Caco-2 (cell line): ENCODE measurements around the gene PIP4K2A. TPM values are rescaled to one million over a fixed set of nuclear protein-coding genes. Genes with fewer than 3 reads are reported as not detected.
A peak's percentile ranks its signal among the peaks of the same experiment; 100 is the strongest.

Experiments used
- BruUV-seq: library from RNA; stranded (reverse); fragments of 400-500 nt; replicated peaks from 2 replicates; lab custom pipeline; 2021; lab: Mats Ljungman, UMichigan
- CTCF ChIA-PET: fragments of 300-600 bp; sonication (Branson Sonifier 250); formaldehyde crosslinking; loops from one replicate; lab custom pipeline; 2022; ENCODE audit warnings: antibody characterized with exemption; lab: Charles Lee
- POLR2A ChIA-PET: fragments of 300-600 bp; sonication (Branson Sonifier 250); formaldehyde crosslinking; loops from one replicate; lab custom pipeline; 2022; ENCODE audit warnings: antibody characterized with exemption; lab: Charles Lee
- DNase-seq, 2 experiments: peaks; one replicate each; pipeline versions ENCODE4 v3.0.0 to v3.0.0-alpha.2; 2020 to 2022
- H3K27me3 ChIP-seq: replicated peaks from 2 replicates; pipeline ENCODE4 v1.6.0; 2011; ENCODE audit warnings: low read length; ENCODE audit not compliant: control insufficient read depth, insufficient read depth
- H3K36me3 ChIP-seq: 2 replicates; pipeline ENCODE4 v1.5.1; 2011; ENCODE audit warnings: low read length; ENCODE audit not compliant: control insufficient read depth, insufficient read depth
- H3K4me1 ChIP-seq: fragments of 250-450 bp; sonication (Bioruptor Pico); 2 replicates; pipeline ENCODE4 v1.5.1; 2020; ENCODE audit warnings: mild to moderate bottlenecking
- H3K4me3 ChIP-seq: 2 replicates; pipeline ENCODE4 v1.5.1; 2011; ENCODE audit warnings: low read depth, mild to moderate bottlenecking, control low read depth, low read length
- H3K9me3 ChIP-seq: fragments of 250-450 bp; sonication (Bioruptor Pico); 2 replicates; pipeline ENCODE4 v1.5.1; 2020; ENCODE audit warnings: mild to moderate bottlenecking, moderate library complexity
- H3K27ac Mint-ChIP-seq: one replicate; pipeline ENCODE4 v1.8.0; 2022; ENCODE audit warnings: mixed read lengths; ENCODE audit not compliant: unreplicated experiment
- H3K27me3 Mint-ChIP-seq: one replicate; pipeline ENCODE4 v1.8.0; 2022; ENCODE audit warnings: mixed read lengths; ENCODE audit not compliant: insufficient read depth, unreplicated experiment
- H3K36me3 Mint-ChIP-seq: one replicate; pipeline ENCODE4 v1.8.0; 2022; ENCODE audit warnings: mild to moderate bottlenecking, mixed read lengths; ENCODE audit not compliant: insufficient read depth, unreplicated experiment
- H3K4me1 Mint-ChIP-seq: one replicate; pipeline ENCODE4 v1.8.0; 2022; ENCODE audit warnings: low read depth, mixed read lengths; ENCODE audit not compliant: unreplicated experiment
- H3K4me3 Mint-ChIP-seq: one replicate; pipeline ENCODE4 v1.8.0; 2022; ENCODE audit warnings: mild to moderate bottlenecking, moderate library complexity, mixed read lengths; ENCODE audit not compliant: unreplicated experiment
- H3K9me3 Mint-ChIP-seq: one replicate; pipeline ENCODE4 v1.8.0; 2022; ENCODE audit warnings: mixed read lengths; ENCODE audit not compliant: unreplicated experiment
- CTCF ChIP-seq, 2 experiments: fragments of 200-600 bp in 1 of 2; IDR thresholded peaks; 1 replicate in 1 of 2; 2 replicates in 1 of 2; pipeline versions ENCODE4 v1.5.1 to v1.8.0; 2011 to 2022; ENCODE audit warnings: antibody characterized with exemption in 1 of 2, control low read depth in 1 of 2, inconsistent platforms in 1 of 2, low read depth in 1 of 2, low read length in 1 of 2, mild to moderate bottlenecking in 1 of 2, moderate library complexity in 1 of 2; ENCODE audit not compliant: insufficient read depth in 1 of 2, severe bottlenecking in 1 of 2, unreplicated experiment in 1 of 2
- intact Hi-C: fragments of 100-400 bp; cut with micrococcal nuclease; formaldehyde crosslinking; loops from one replicate; pipeline ENCODE4 v1.10.0; 2022; ENCODE audit not compliant: unreplicated experiment
- total RNA-seq: library from RNA; stranded (reverse); gene quantifications from 2 replicates; pipeline ENCODE4 v1.2.3, GENCODE V29; 2022

PIP4K2A gene
- total RNA-seq, 1 experiment from 2014 or later = 26.9 TPM

- H3K9me3 ChIP-seq = 0 out of 2 replicates have a peak, but pooled peaks cover 5% of the 10 kb centered on the region
- no TSS peak for BruUV-seq
- Mint-ChIP-seq H3K9me3 (peaks cover 19% of the 10 kb centered on the region), H3K4me1 (peaks cover 42% of the 10 kb centered on the region), H3K36me3 (peaks cover 33% of the 10 kb centered on the region), H3K27me3 (no peaks in the 10 kb centered on the region), H3K27ac (no peak overlapping the region), H3K4me3 (no peak overlapping the region)
- H3K4me3 ChIP-seq = no peak overlapping the region
- peaks cover 23% of the 10 kb centered on the region for H3K4me1 ChIP-seq
- intact Hi-C loops = no loop called here
- DNase-seq = no peak
- ChIA-PET CTCF (no interaction called here), POLR2A (no interaction called here)
- TF ChIP-seq CTCF (IDR thresholded peaks at IDR 0.05; ENCODE audit: insufficient read depth in 1 of 2, low read depth in 1 of 2, low read length in 1 of 2, severe bottlenecking in 1 of 2, unreplicated experiment in 1 of 2) = no peak
- no peaks in the 10 kb centered on the region for H3K27me3 ChIP-seq
- no peaks in the 10 kb centered on the region for H3K36me3 ChIP-seq
Measured at GRCh38 chr10:22611425-22612115, 102.8 kb downstream of the PIP4K2A start.

DNA sequence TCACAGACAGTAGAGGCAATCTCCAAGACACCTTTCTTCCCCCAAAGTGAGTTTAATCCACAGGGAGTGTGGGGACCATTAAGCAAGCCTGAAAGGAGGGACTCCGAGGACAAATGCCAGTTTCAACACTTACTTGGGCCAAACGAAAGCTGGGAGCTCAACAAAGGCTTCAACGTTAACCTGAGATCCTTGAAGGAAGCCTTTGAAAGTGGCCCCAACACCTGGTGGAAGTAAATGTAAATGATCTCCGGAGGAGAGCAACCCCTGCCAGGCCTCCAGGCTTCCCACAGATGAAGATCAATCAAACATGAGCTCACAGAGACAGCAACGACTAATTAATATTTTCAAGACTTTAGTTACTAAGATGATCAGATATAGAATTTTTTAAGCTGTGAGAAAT is 103.8 kb downstream of the PIP4K2A start:
- peaks cover 36% of the 10 kb centered on the region for H3K4me1 Mint-ChIP-seq
- no peak overlapping the region for H3K4me3 ChIP-seq
- H3K27me3 Mint-ChIP-seq = no peaks in the 10 kb centered on the region
- H3K36me3 ChIP-seq = no peaks in the 10 kb centered on the region
- DNase-seq = no peak
- peaks cover 19% of the 10 kb centered on the region for H3K9me3 Mint-ChIP-seq
- POLR2A ChIA-PET = no interaction called here
- peak overlapping the region; percentile 14 for H3K27ac Mint-ChIP-seq
- H3K4me1 ChIP-seq = peaks cover 13% of the 10 kb centered on the region
- H3K27me3 ChIP-seq = no peaks in the 10 kb centered on the region
- intact Hi-C loops = no loop called here
- CTCF ChIA-PET = no interaction called here
- TF ChIP-seq CTCF (IDR thresholded peaks at IDR 0.05; ENCODE audit: insufficient read depth in 1 of 2, low read depth in 1 of 2, low read length in 1 of 2, severe bottlenecking in 1 of 2, unreplicated experiment in 1 of 2) = no peak
- H3K4me3 Mint-ChIP-seq = no peak overlapping the region
- 0 out of 2 replicates have a peak, but pooled peaks cover 5% of the 10 kb centered on the region for H3K9me3 ChIP-seq
- no TSS peak for BruUV-seq
- peaks cover 33% of the 10 kb centered on the region for H3K36me3 Mint-ChIP-seq

- Histone ChIP-seq H3K4me1 (peaks cover 9% of the 10 kb centered on the region; the same call in 1 of the 2 replicates), H3K4me3 (no peak overlapping the region), H3K27me3 (no peaks in the 10 kb centered on the region), H3K9me3 (0 out of 2 replicates have a peak, but pooled peaks cover 5% of the 10 kb centered on the region), H3K36me3 (no peaks in the 10 kb centered on the region)
- intact Hi-C loops = no loop called here
- no peak overlapping the region for H3K4me3 Mint-ChIP-seq
- TF ChIP-seq CTCF (IDR thresholded peaks at IDR 0.05; ENCODE audit: insufficient read depth in 1 of 2, low read depth in 1 of 2, low read length in 1 of 2, severe bottlenecking in 1 of 2, unreplicated experiment in 1 of 2) = no peak
- H3K27ac Mint-ChIP-seq = peak overlapping the region; percentile 14
- H3K9me3 Mint-ChIP-seq = peaks cover 19% of the 10 kb centered on the region
- no peak for DNase-seq
- H3K36me3 Mint-ChIP-seq = peaks cover 39% of the 10 kb centered on the region
- CTCF ChIA-PET = no interaction called here
- peaks cover 36% of the 10 kb centered on the region for H3K4me1 Mint-ChIP-seq
- no peaks in the 10 kb centered on the region for H3K27me3 Mint-ChIP-seq
- POLR2A ChIA-PET = no interaction called here
- BruUV-seq = no TSS peak
Measured at GRCh38 chr10:22609719-22610465, 104.5 kb downstream of the PIP4K2A start.
